ENCODE data around the gene ZNF99.
"Not testable (repeated sequence)": the region's sequence is repeated elsewhere in the genome, so short reads cannot be mapped to it uniquely, and the experiment has no call there.

Gene ZNF99

GRCh38 chr19:22783651-22784410 lies at the start of gene ZNF99:
Gene ZNF99 (minus strand): TSS chr19:22784151. CDS start chr19:22784016, 135 bp downstream.
- DNase-seq, result no peak

GRCh38 chr19:22832031-22832762 lies 48.2 kb upstream of the ZNF99 start, which contains the start of gene ZNF723:
Gene ZNF723 (plus strand): TSS chr19:22832291. CDS start chr19:22832380, 89 bp downstream.
- DNase-seq, result no peak

- no peak for DNase-seq
These were observed 47.3 kb upstream of the ZNF99 start for GRCh38 chr19:22831211-22831610.

GRCh38 chr19:22814124-22814523 lies 30.2 kb upstream of the ZNF99 start:
- DNase-seq, result no peak

GRCh38 chr19:22807061-22807835 lies 23.3 kb upstream of the ZNF99 start:
- no peak for DNase-seq

- DNase-seq, result no peak
These were observed 22.5 kb upstream of the ZNF99 start for GRCh38 chr19:22806418-22806817.

GRCh38 chr19:22797040-22797439 lies 13.1 kb upstream of the ZNF99 start:
- DNase-seq, result no peak

GRCh38 chr19:22792863-22793262 lies 8.9 kb upstream of the ZNF99 start:
- not testable (repeated sequence) for DNase-seq

- DNase-seq, result no peak
These were observed 47.9 kb downstream of the ZNF99 start for GRCh38 chr19:22735911-22736645.

GRCh38 chr19:22733691-22734090 lies 50.3 kb downstream of the ZNF99 start:
- no peak for DNase-seq

GRCh38 chr19:22728214-22728613 lies 55.7 kb downstream of the ZNF99 start:
- not testable (repeated sequence) for DNase-seq

- DNase-seq, result not testable (repeated sequence)
These were observed 62.4 kb downstream of the ZNF99 start for GRCh38 chr19:22721533-22721932.

GRCh38 chr19:22708983-22709382 lies 75.0 kb downstream of the ZNF99 start:
- DNase-seq, result no peak

GRCh38 chr19:22703096-22703495 lies 80.9 kb downstream of the ZNF99 start:
- DNase-seq, result not testable (repeated sequence)

GRCh38 chr19:22702661-22703060 lies 81.3 kb downstream of the ZNF99 start:
- DNase-seq, result not testable (repeated sequence)
